Renal pelvis (tissue), 4 donors: ENCODE measurements around the gene NTN1. TPM values are rescaled to one million over a fixed set of nuclear protein-coding genes. Genes with fewer than 3 reads are reported as not detected.
"Not testable (repeated sequence)": the region's sequence is repeated elsewhere in the genome, so short reads cannot be mapped to it uniquely, and the experiment has no call there.

Experiments
- DNase-seq: peaks from one replicate; pipeline ENCODE4 v3.0.0-alpha.2; 2013
- polyA plus RNA-seq, 3 donors: library from polyadenylated mRNA; unstranded; fragments of 120-200 nt; gene quantifications; one replicate each; pipeline ENCODE4 v1.2.1, GENCODE V29; 2013; ENCODE audit not compliant: insufficient read length in 3 of 3

NTN1 gene
- polyA plus RNA-seq, 3 donors: 0.90 to 5.1 (median 3.4) TPM

DNA sequence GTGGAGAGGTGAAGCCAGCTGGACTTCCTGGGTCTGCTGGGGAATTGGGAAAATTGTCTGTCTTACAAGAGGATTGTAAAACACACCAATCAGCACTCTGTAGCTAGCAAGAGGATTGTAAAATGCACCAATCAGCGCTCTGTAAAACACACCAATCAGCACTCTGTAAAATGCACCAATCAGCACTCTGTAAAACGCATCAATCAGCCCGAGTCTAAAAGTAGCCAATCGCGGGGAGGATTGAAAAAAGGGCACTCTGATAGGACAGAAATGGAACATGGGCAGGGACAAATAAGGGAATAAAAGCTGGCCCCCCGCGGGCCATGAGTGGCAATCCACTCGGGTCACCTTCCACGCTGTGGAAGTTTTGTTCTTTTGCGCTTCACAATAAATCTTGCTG, 130.4 kb downstream of the NTN1 start:
- DNase-seq: not testable (repeated sequence)

DNA sequence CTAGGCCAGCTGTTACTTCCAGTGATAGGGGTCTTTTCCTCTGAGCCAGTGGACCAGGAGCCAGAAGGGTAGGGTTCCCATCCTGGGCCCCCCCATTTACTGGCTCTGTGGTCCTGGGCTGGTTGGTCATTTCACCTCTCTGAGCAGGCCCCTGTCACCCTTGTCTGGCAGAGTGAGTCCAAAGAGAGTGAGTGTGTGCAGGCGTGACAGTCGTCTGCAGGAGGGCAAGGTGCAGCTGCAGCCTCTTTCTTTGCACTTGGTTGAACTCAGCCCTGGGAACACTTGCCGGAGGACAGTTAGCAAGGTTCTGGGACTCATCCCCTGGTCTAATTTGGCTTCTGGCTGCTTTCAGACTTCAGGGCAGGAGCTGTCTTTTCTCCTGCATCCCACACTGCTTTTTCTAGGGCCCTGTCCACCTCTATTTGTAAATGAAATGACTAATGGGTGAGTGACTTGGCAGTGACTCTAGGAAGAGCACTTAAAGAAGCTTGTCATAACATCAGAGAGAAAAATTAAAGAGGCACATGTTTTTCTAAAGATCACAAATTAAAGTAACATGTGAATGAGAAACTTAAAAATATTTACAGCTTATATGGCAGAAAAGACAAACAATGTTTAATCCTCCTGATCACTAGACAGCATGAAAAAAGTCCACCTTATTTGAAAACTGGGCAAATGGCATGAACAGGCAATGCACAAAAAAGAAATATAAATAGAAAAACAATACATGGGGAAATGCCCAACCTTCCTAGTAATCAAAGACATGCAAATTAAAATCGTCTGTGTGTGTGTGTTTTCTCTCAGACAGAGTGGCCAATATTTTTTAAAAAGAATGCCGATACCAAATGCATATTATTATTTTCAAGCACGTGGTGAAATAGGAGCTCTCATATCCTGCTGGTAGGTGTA, 137.5 kb downstream of the NTN1 start:
- no peak for DNase-seq

DNA sequence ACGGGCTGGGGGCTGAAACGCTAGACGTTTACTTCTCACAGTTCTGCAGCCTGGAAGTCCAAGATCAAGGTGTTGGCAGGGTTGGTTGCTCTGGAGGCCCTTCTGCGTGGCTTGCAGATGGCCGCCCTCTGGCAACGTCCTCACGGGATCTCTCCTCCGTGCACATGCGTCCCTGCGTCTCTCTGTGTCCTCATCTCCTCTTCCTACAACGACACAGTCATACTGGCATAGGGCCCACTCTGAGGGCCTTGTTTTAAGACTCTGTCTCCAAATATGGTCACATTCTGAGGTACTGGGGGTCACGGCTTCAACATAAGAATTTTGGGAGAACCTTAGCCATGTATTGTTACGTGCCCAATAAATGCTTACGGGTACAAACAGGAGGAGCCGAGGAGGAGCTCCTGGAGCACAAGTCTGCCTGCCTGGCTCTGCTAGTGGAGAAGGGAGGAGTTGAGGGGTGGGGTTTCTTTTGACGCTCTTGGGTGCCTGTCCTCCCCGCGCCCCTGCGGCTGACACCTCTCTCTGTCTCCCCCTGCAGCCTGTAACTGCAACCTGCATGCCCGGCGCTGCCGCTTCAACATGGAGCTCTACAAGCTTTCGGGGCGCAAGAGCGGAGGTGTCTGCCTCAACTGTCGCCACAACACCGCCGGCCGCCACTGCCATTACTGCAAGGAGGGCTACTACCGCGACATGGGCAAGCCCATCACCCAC, 141.1 kb downstream of the NTN1 start:
- no peak for DNase-seq

DNA sequence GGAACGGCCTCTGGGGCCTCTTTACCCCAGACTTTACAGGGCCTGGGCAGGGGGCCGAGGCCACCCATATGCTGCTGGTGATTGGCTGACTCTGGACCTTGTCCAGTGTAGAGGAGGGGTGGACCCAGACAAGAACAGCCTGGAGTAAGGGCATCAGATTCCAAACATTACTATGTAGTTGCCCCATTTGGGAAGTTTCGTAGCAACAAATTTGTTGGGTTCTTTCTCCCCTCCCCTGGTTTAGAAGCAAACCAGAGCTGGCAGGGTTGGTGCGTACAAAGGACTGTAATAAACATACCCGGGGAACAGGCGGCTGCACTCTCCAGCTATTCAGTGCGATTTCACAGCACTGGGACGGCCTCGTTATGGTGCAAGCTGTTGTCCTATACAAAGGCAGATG, 145.5 kb downstream of the NTN1 start:
- DNase-seq: no peak

- DNase-seq: no peak
Observed at GRCh38 chr17:9167379-9167778, 146.1 kb downstream of the NTN1 start.

DNA sequence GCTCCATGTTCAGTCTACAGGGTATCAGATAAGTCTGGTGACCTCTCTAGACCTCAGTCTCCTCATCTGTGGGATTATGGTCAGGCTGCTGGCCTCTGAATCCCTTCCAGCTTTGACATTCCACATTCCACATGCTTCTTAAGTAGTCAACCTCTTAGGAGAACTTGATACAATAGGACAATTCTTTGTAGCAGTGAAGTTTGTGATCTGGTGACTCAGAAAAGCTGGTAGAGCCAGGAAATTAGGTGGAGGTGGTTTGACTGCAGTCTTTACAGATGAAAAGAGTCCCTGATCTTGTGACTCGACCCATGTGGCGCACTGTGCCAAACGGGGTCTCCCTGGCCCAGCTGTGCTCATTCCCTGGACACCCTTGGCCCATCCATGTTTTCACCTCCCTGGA, 147.8 kb downstream of the NTN1 start:
- DNase-seq: no peak

DNA sequence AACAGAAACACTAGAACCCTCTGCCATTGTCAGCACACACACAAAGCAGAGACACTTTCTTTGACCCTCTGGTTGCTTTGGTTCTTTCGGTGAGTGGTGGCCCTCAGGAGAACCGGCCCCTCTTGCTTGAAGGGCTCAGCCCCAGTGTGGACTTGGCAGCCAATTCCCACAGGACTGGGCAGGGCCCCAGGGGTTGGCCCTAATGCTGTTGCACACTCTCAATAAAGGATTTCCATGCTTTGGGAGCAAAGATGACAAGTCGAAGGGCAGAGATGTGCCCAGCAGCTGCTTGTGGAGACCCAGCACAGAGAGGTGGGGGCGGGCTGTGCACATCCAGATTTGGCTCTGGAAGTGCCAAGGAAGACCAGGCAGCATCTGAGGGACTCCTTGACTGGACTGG, 149.0 kb downstream of the NTN1 start:
- DNase-seq: no peak

- no peak for DNase-seq
Observed at GRCh38 chr17:9170853-9171252, 149.5 kb downstream of the NTN1 start.

DNA sequence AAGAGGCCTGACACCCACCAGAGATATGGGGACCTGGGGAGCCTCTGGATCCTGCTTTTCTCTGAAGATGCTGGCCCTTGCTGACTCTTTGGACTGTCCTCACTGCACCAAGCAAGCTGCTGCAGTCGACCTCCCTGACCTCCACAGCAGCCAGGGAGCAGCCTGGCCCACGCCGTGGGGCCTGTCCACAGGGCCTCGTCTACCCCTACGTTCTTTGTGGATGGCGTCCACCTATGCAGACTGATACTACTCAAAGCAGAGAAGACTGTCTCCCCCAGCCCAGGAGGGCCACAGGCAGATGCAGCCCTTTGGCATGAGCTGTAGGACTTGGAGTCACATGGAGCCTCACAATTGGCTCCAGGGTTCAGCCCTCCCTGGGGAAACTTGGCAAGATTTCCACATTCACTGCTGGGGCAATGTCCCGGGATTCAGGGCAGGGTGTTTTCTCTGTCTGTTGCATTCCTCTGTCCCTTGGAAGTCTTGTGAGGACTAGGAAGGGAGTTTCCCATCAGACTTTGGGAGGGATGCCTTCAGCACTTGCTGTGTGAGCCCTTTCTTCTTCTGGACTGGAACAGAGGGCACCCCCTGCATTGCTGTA, 152.2 kb downstream of the NTN1 start:
- no peak for DNase-seq

DNA sequence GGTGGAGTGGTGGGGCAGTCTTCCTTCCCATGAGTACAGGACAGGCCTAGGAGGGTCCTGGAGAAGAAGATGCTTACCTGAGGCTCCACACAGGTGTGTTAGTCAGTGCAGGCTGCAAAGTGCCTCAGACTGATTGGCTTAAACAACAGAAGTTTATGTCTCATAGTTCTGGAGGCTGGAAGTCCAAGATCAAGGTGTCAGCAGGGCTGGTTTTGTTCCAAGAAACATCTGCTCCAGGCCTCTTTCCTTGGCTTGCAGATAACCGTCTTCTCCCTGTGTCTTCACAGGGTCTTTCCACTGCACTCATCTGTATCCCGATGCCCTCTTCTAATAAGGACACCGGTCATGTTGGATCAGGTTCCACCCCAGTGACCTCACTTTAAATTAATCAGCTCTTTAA, 153.0 kb downstream of the NTN1 start:
- DNase-seq: no peak

- no peak for DNase-seq
Observed at GRCh38 chr17:9174779-9175574, 153.7 kb downstream of the NTN1 start.

DNA sequence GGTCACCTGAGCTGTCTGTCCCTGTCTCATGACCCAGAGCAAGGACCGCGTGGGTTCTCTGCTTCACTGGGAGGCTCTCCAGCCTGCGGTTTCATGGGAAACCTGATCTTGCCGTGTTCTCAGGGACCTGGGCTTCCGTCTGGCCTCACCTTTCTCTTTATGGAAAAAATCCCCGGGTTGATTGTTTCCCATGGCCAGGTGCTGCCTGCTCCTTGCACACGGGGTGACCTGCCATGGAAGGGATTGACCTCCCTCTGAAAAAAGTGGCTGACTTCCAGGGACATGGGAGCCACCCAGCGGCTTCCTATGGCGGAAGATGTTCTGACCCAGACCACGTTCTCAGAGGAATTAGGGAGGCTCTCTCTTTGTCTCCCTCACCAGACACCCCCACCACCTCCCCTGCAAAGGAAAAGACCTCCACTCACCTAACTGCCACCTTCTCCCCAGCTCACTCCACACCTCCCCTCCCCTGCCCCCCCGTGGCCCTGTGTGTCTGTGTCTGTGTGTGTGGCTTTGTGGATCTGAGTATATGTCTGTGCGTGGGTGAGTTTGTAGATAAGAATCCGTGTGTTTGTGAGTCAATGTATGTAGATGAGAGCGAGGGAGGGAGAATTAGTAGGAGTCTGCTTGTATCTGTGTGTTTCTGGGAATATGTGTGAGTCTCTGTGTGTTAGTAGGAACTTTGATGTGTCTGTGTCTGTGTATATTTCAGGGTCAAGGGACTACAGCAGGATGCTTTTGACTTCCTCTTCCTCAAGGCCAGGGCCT, 154.6 kb downstream of the NTN1 start:
- no peak for DNase-seq

- DNase-seq: no peak
Observed at GRCh38 chr17:9177212-9177611, 155.9 kb downstream of the NTN1 start.

- no peak for DNase-seq
Observed at GRCh38 chr17:9178319-9178718, 157.0 kb downstream of the NTN1 start.

DNA sequence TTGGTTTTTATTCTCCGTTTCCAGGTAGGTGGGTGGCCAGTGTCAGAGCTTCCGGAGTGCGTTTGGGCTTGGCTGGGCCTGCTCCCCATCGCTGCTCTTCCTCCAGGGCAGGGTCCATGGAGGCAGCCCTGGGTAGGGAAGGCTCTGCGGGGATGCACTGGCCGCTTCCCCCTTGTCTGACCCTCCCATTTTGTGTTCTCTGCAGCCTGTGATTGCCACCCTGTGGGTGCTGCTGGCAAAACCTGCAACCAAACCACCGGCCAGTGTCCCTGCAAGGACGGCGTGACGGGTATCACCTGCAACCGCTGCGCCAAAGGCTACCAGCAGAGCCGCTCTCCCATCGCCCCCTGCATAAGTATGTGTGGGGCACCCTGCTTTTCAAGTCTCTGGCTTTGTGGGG, 158.3 kb downstream of the NTN1 start:
- DNase-seq: no peak

DNA sequence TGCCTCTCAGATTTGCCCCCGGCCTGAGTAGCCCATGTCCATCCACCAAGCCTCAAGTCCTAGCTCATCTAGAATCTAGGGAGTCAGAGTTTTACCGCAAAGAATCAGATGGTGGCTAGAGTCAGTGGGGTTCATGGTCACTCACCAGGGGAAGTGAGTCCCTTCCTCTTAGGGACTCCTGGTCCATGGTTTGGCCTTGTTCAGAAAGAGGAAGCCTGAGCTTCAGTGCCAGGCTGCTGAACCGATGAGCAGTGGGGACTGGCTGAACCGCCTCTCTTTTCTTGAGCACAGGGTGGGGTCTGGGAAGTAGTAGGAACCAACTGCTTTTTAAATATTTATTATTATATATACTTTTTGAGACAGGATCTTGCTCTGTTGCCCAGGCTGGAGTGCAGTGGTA, 160.3 kb downstream of the NTN1 start:
- DNase-seq: no peak

- DNase-seq: no peak
Observed at GRCh38 chr17:9183306-9183705, 162.0 kb downstream of the NTN1 start.

- DNase-seq: no peak
Observed at GRCh38 chr17:9185142-9185541, 163.8 kb downstream of the NTN1 start.

DNA sequence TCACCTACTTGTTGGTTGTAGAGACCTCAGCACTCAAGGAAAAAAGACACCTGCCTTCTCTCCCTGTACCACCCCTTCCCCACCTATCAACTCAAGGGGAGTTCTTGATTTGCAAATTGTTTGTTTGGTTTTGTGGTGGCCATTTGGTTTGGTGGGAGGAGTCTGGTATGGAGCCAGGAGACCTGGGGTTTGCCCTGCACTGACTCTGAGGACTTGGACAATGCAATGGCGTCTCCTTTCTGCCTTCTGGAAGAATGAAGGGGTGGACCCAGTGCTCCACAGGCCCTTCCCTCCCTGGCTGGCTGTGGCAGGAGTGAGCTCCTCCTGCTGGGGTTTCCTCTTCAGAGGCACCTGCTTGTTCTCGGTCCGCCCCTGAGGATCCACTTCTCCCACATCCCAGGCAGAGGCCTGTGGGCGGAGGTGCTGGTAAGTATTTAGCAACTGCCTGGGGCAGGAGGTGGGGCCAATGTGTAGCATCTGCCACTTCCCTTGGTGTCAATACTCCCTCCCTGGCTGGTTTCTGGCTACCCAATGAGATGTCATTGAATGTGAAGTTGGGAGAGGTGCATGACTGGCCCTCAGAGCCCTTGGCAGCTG, 164.5 kb downstream of the NTN1 start:
- DNase-seq: no peak

DNA sequence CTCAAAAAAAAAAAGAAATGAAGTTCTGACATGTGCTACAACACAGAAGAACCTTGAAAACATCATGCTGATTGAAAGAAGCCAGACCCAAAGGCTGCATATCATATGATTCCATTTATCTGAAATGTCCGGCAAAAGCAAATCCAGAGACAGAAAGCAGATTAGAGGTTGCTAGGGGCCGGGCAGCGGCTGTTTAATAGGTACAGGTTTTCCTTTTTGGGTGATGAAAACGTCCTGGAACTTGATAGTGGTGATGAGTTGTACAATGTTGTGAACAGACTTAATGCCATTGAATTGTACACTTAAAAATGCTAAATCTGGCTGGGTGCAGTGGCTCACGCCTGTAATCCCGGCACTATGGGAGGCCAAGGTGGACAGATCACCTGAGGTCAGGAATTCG, 166.5 kb downstream of the NTN1 start:
- DNase-seq: no peak

DNA sequence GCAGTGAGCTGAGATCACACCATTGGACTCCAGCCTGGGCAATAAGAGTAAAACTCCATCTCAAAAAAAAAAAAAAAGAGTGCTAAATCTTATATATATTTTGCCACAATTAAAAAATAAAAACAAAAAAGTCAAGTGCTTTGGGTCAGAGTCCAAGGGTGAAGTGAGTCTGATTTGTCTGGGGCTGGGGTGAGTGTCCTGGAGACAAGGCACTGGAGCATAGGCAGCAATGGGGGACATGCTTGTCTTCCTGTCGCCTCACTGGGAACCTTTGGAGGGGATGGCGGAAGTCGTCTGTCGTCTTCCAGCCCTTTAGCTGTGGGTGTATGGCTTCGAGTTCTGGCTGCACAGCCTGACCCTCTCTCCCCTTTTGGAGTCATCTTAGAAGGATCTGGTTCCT, 167.1 kb downstream of the NTN1 start:
- DNase-seq: no peak
